ENCODE data around the gene EWSR1.

EWSR1 gene

DNA sequence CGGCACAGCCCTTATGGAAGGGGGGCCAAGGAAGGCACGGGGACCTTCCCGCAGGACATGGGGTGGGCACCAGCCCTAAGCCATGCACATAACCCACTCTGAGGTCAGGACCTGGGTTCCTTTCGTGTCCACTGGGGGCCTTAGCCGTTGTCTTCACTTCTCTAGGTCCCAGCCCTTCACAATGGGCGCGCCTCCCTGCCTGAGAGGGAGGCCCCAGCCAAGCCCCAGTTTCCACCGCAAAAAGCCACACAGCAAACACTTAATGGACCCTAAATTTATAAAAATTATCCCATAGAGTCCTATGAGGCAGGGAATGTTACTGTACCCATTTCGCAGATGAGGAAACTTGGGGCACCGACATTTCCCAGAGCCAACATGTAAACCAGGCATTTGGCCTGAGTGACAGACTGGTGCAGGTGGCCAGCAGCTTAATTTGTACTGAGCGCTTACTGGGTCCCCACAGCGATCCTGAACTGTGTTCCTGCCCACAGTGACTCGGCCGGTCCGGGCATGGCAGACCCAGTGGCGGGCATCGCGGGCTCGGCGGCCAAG is 39.6 kb downstream of the EWSR1 start:
- Histone ChIP-seq H3K27ac (ENCODE audit: low read depth, low read length) (peak overlapping the region; percentile 18; the same call in 1 of the 2 replicates), H3K9me3 (ENCODE audit: control insufficient read depth, insufficient read depth, low read depth, low read length) (no peaks in the 10 kb centered on the region), H3K27me3 (ENCODE audit: control insufficient read depth, insufficient read depth, low read length) (0 out of 2 replicates have a peak, but pooled peaks cover under 1% of the 10 kb centered on the region), H3K36me3 (ENCODE audit: control insufficient read depth, insufficient read depth, low read length) (no peaks in the 10 kb centered on the region), H3K4me3 (ENCODE audit: low read depth, low read length) (peak overlapping the region; percentile 71), H3K9ac (ENCODE audit: low read length) (peak overlapping the region; percentile 82), H3K4me1 (ENCODE audit: control insufficient read depth, insufficient read depth, low read length) (peaks cover 29% of the 10 kb centered on the region)

- Histone ChIP-seq H3K36me3 (ENCODE audit: control insufficient read depth, insufficient read depth, low read length) (no peaks in the 10 kb centered on the region), H3K27ac (ENCODE audit: low read depth, low read length) (no peak overlapping the region), H3K9ac (ENCODE audit: low read length) (no peak overlapping the region), H3K4me1 (ENCODE audit: control insufficient read depth, insufficient read depth, low read length) (peaks cover 29% of the 10 kb centered on the region), H3K9me3 (ENCODE audit: control insufficient read depth, insufficient read depth, low read depth, low read length) (no peaks in the 10 kb centered on the region), H3K4me3 (ENCODE audit: low read depth, low read length) (no peak overlapping the region), H3K27me3 (ENCODE audit: control insufficient read depth, insufficient read depth, low read length) (peaks cover 6% of the 10 kb centered on the region)
Observed at GRCh38 chr22:29308148-29308790, 40.2 kb downstream of the EWSR1 start.

GRCh38 chr22:29308791-29309262 is 40.8 kb downstream of the EWSR1 start:
- Histone ChIP-seq H3K27ac (ENCODE audit: low read depth, low read length) (no peak overlapping the region), H3K36me3 (ENCODE audit: control insufficient read depth, insufficient read depth, low read length) (no peaks in the 10 kb centered on the region), H3K4me3 (ENCODE audit: low read depth, low read length) (no peak overlapping the region), H3K4me1 (ENCODE audit: control insufficient read depth, insufficient read depth, low read length) (peaks cover 29% of the 10 kb centered on the region), H3K27me3 (ENCODE audit: control insufficient read depth, insufficient read depth, low read length) (peaks cover 12% of the 10 kb centered on the region), H3K9me3 (ENCODE audit: control insufficient read depth, insufficient read depth, low read depth, low read length) (no peaks in the 10 kb centered on the region), H3K9ac (ENCODE audit: low read length) (no peak overlapping the region)

DNA sequence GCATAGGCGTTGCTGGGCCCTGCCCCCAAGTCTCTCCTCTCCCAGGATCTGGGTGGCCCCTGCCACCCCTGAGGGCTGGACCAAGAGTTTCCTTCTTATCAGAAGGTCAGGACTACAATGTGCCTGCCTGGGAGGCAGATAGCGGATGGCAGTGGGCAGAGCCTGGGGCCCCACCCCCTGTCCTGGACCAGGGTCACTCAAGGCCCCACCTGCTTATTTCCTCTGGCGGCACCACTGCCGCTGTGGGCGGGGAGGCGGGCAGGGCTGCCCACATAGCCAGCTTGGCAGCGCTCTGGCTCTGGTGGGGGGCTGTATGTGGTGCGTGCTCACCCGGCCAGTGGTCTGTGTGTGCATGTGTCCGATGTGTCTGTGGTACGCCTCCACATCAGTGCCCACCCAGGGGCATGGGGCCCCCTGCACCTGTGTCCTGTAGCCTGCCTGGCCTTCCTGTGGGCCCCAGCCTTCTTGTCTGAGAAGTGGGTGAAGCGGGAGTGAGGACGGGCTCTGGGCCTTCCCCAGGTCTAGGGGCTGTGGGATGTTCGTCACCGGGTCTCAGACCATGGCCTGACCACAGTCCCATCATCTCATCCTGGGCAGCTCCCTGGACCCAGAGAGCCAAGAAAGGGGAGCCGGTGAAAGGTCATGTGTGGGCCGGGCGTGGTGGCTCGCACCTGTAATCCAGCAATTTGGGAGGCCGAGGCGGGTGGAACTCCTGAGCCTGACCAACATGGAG is 41.4 kb downstream of the EWSR1 start:
- Histone ChIP-seq H3K4me3 (ENCODE audit: low read depth, low read length) (no peak overlapping the region), H3K4me1 (ENCODE audit: control insufficient read depth, insufficient read depth, low read length) (peaks cover 36% of the 10 kb centered on the region), H3K27me3 (ENCODE audit: control insufficient read depth, insufficient read depth, low read length) (peaks cover 18% of the 10 kb centered on the region), H3K9ac (ENCODE audit: low read length) (no peak overlapping the region), H3K9me3 (ENCODE audit: control insufficient read depth, insufficient read depth, low read depth, low read length) (no peaks in the 10 kb centered on the region), H3K36me3 (ENCODE audit: control insufficient read depth, insufficient read depth, low read length) (no peaks in the 10 kb centered on the region), H3K27ac (ENCODE audit: low read depth, low read length) (no peak overlapping the region)

- H3K9me3 ChIP-seq (ENCODE audit: control insufficient read depth, insufficient read depth, low read depth, low read length), result no peaks in the 10 kb centered on the region
- H3K4me1 ChIP-seq (ENCODE audit: control insufficient read depth, insufficient read depth, low read length), result peaks cover 39% of the 10 kb centered on the region
- H3K9ac ChIP-seq (ENCODE audit: low read length), result no peak overlapping the region
- no peak overlapping the region for H3K27ac ChIP-seq (ENCODE audit: low read depth, low read length)
- H3K36me3 ChIP-seq (ENCODE audit: control insufficient read depth, insufficient read depth, low read length), result no peaks in the 10 kb centered on the region
- peaks cover 26% of the 10 kb centered on the region for H3K27me3 ChIP-seq (ENCODE audit: control insufficient read depth, insufficient read depth, low read length)
- H3K4me3 ChIP-seq (ENCODE audit: low read depth, low read length), result no peak overlapping the region; the same call in 1 of the 2 replicates
Observed at GRCh38 chr22:29310065-29310862, 42.2 kb downstream of the EWSR1 start.

GRCh38 chr22:29310863-29311339 is 42.8 kb downstream of the EWSR1 start:
- Histone ChIP-seq H3K4me1 (ENCODE audit: control insufficient read depth, insufficient read depth, low read length) (peaks cover 38% of the 10 kb centered on the region), H3K4me3 (ENCODE audit: low read depth, low read length) (no peak overlapping the region; the same call in 1 of the 2 replicates), H3K9me3 (ENCODE audit: control insufficient read depth, insufficient read depth, low read depth, low read length) (no peaks in the 10 kb centered on the region), H3K9ac (ENCODE audit: low read length) (no peak overlapping the region), H3K36me3 (ENCODE audit: control insufficient read depth, insufficient read depth, low read length) (no peaks in the 10 kb centered on the region), H3K27ac (ENCODE audit: low read depth, low read length) (no peak overlapping the region), H3K27me3 (ENCODE audit: control insufficient read depth, insufficient read depth, low read length) (peaks cover 32% of the 10 kb centered on the region)

DNA sequence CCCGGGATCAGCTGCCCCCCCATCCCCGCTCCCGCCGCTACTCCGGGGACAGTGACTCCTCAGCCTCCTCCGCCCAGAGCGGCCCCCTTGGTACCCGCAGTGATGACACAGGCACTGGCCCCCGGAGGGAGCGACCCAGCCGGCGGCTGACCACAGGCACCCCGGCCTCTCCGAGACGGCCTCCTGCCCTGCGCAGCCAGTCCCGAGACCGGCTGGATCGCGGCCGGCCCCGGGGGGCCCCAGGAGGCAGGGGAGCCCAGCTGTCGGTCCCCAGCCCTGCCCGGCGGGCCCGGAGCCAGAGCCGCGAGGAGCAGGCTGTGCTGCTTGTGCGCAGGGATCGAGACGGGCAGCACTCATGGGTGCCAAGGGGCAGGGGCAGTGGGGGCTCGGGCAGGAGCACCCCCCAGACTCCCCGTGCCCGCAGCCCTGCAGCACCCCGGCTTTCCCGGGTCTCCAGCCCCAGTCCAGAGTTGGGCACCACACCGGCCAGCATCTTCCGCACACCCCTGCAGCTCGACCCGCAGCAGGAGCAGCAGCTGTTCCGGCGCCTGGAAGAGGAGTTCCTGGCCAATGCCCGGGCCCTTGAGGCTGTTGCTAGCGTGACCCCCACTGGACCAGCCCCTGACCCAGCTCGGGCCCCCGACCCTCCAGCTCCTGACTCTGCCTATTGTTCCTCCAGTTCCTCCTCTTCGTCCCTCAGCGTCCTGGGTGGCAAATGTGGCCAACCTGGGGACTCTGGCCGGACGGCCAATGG is 43.6 kb downstream of the EWSR1 start:
- H3K9me3 ChIP-seq (ENCODE audit: control insufficient read depth, insufficient read depth, low read depth, low read length), result no peaks in the 10 kb centered on the region
- no peak overlapping the region for H3K27ac ChIP-seq (ENCODE audit: low read depth, low read length)
- H3K4me1 ChIP-seq (ENCODE audit: control insufficient read depth, insufficient read depth, low read length), result peaks cover 36% of the 10 kb centered on the region
- no peak overlapping the region for H3K9ac ChIP-seq (ENCODE audit: low read length)
- no peak overlapping the region for H3K4me3 ChIP-seq (ENCODE audit: low read depth, low read length)
- no peaks in the 10 kb centered on the region for H3K36me3 ChIP-seq (ENCODE audit: control insufficient read depth, insufficient read depth, low read length)
- H3K27me3 ChIP-seq (ENCODE audit: control insufficient read depth, insufficient read depth, low read length), result peaks cover 39% of the 10 kb centered on the region

GRCh38 chr22:29312218-29313125 is 44.4 kb downstream of the EWSR1 start:
- Histone ChIP-seq H3K9ac (ENCODE audit: low read length) (no peak overlapping the region), H3K9me3 (ENCODE audit: control insufficient read depth, insufficient read depth, low read depth, low read length) (no peaks in the 10 kb centered on the region), H3K4me3 (ENCODE audit: low read depth, low read length) (no peak overlapping the region), H3K4me1 (ENCODE audit: control insufficient read depth, insufficient read depth, low read length) (peaks cover 34% of the 10 kb centered on the region), H3K27ac (ENCODE audit: low read depth, low read length) (no peak overlapping the region), H3K27me3 (ENCODE audit: control insufficient read depth, insufficient read depth, low read length) (peaks cover 47% of the 10 kb centered on the region), H3K36me3 (ENCODE audit: control insufficient read depth, insufficient read depth, low read length) (no peaks in the 10 kb centered on the region)

- H3K27ac ChIP-seq (ENCODE audit: low read depth, low read length), result no peak overlapping the region
- peaks cover 30% of the 10 kb centered on the region for H3K4me1 ChIP-seq (ENCODE audit: control insufficient read depth, insufficient read depth, low read length)
- no peak overlapping the region for H3K4me3 ChIP-seq (ENCODE audit: low read depth, low read length)
- H3K9me3 ChIP-seq (ENCODE audit: control insufficient read depth, insufficient read depth, low read depth, low read length), result no peaks in the 10 kb centered on the region
- H3K9ac ChIP-seq (ENCODE audit: low read length), result no peak overlapping the region
- H3K36me3 ChIP-seq (ENCODE audit: control insufficient read depth, insufficient read depth, low read length), result no peaks in the 10 kb centered on the region
- H3K27me3 ChIP-seq (ENCODE audit: control insufficient read depth, insufficient read depth, low read length), result peaks cover 47% of the 10 kb centered on the region
Observed at GRCh38 chr22:29313126-29313575, 45.1 kb downstream of the EWSR1 start.

Data from HUES6 (cell line).